HEK293T (cell line): ENCODE measurements around the gene SCTR.

ENCODE experiments used
- ARNT ChIP-seq: fragments of 450-650 bp; IDR thresholded peaks from 2 replicates; pipeline ENCODE4 v1.6.1; 2017; ENCODE audit warnings: mild to moderate bottlenecking
- BHLHE40 ChIP-seq: fragments of 450-650 bp; IDR thresholded peaks from 2 replicates; pipeline ENCODE4 v1.6.1; 2016; ENCODE audit warnings: mild to moderate bottlenecking, moderate library complexity, borderline replicate concordance
- CTBP1 ChIP-seq: fragments of 450-650 bp; IDR thresholded peaks from 2 replicates; pipeline ENCODE4 v1.6.1; 2016; ENCODE audit warnings: borderline replicate concordance
- ELF4 ChIP-seq: fragments of 450-650 bp; IDR thresholded peaks from 2 replicates; pipeline ENCODE4 v1.6.1; 2017; ENCODE audit warnings: antibody characterized with exemption
- FOXA1 ChIP-seq: fragments of 450-650 bp; IDR thresholded peaks from 2 replicates; pipeline ENCODE4 v1.6.1; 2016; ENCODE audit warnings: mild to moderate bottlenecking
- FOXK2 ChIP-seq: fragments of 450-650 bp; IDR thresholded peaks from 2 replicates; pipeline ENCODE4 v1.6.1; 2016; ENCODE audit warnings: mild to moderate bottlenecking
- FOXM1 ChIP-seq: fragments of 450-650 bp; IDR thresholded peaks from 2 replicates; pipeline ENCODE4 v1.6.1; 2017; ENCODE audit warnings: mild to moderate bottlenecking, borderline replicate concordance
- HDGF ChIP-seq: fragments of 450-650 bp; IDR thresholded peaks from 2 replicates; pipeline ENCODE4 v1.6.1; 2017; ENCODE audit warnings: antibody characterized with exemption, borderline replicate concordance
- NFRKB ChIP-seq: fragments of 450-650 bp; IDR thresholded peaks from 2 replicates; pipeline ENCODE4 v1.6.1; 2016; ENCODE audit warnings: mild to moderate bottlenecking, moderate library complexity
- SP1 ChIP-seq: fragments of 450-650 bp; IDR thresholded peaks from 2 replicates; pipeline ENCODE4 v1.6.1; 2017
- SUZ12 ChIP-seq: fragments of 450-650 bp; IDR thresholded peaks from 2 replicates; pipeline ENCODE4 v1.6.1; 2016; ENCODE audit warnings: mild to moderate bottlenecking
- TARDBP ChIP-seq: fragments of 450-650 bp; IDR thresholded peaks from 2 replicates; pipeline ENCODE4 v1.6.1; 2016
- ZNF384 ChIP-seq: fragments of 450-650 bp; IDR thresholded peaks from 2 replicates; pipeline ENCODE4 v1.6.1; 2016
- TF ChIP-seq, protein P1 (sequence below): fragments of 450-650 bp; IDR thresholded peaks from 2 replicates; pipeline ENCODE4 v1.6.1; 2016

DNA sequence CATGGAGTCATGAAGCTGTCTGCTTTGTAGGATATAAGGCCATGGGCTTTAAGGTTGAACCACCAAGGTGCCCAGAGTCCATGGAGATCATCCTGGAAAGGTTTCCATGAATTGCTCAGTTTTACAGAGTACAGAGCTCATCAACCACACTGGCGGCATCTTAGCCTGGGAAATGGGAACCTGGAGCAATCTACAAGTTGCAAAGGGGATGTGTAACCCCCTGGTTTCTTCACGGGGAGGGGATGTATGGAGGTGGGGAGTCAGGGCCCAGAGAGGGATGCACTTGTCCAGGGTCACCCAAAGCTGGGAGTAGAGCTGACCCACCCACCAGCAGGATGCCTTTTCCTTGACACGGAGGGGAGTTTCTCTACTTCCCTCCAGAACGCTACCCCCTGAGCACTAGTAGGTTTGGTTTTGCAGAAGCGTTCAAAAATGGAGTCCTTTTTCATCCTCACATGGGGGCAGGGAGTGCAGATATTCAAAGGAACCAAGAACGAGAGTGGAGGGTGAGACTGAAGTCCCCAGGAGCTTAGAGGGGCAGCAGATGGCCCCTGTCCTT lies 85.5 kb downstream of the SCTR start:
- TF ChIP-seq NFRKB = no peak
- TF ChIP-seq FOXM1 = no peak
- no peak for TF ChIP-seq ZNF384
- no peak for TF ChIP-seq TARDBP
- no peak for TF ChIP-seq BHLHE40
- no peak for TF ChIP-seq SP1
- no peak for TF ChIP-seq FOXA1
- no peak for TF ChIP-seq ELF4
- TF ChIP-seq, protein P1, sequence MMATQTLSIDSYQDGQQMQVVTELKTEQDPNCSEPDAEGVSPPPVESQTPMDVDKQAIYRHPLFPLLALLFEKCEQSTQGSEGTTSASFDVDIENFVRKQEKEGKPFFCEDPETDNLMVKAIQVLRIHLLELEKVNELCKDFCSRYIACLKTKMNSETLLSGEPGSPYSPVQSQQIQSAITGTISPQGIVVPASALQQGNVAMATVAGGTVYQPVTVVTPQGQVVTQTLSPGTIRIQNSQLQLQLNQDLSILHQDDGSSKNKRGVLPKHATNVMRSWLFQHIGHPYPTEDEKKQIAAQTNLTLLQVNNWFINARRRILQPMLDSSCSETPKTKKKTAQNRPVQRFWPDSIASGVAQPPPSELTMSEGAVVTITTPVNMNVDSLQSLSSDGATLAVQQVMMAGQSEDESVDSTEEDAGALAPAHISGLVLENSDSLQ = no peak
- no peak for TF ChIP-seq FOXK2
- no peak for TF ChIP-seq HDGF
- TF ChIP-seq CTBP1 = no peak
- no peak for TF ChIP-seq ARNT
- TF ChIP-seq SUZ12 = no peak
